Endothelial cell (in vitro differentiated cells): Measurements from ENCODE around the gene CACNA2D4. TPM values are rescaled to one million over a fixed set of nuclear protein-coding genes. Genes with fewer than 3 reads are reported as not detected.
A peak's percentile ranks its signal among the peaks of the same experiment; 100 is the strongest.

ENCODE experiments used
- DNase-seq: peaks from one replicate; pipeline ENCODE4 v3.0.0; 2021; ENCODE audit warnings: low spot score
- H3K27ac Mint-ChIP-seq: one replicate; pipeline ENCODE4 v1.8.0; 2021; ENCODE audit warnings: mixed read lengths, inconsistent platforms; ENCODE audit not compliant: unreplicated experiment
- H3K27me3 Mint-ChIP-seq: one replicate; pipeline ENCODE4 v1.8.0; 2021; ENCODE audit warnings: mild to moderate bottlenecking, moderate library complexity, mixed read lengths, inconsistent platforms; ENCODE audit not compliant: unreplicated experiment
- H3K36me3 Mint-ChIP-seq: one replicate; pipeline ENCODE4 v1.8.0; 2021; ENCODE audit warnings: mild to moderate bottlenecking, low read depth, mixed read lengths, inconsistent platforms; ENCODE audit not compliant: unreplicated experiment
- H3K4me1 Mint-ChIP-seq: one replicate; pipeline ENCODE4 v1.8.0; 2021; ENCODE audit warnings: mild to moderate bottlenecking, mixed read lengths, inconsistent platforms; ENCODE audit not compliant: unreplicated experiment
- H3K4me3 Mint-ChIP-seq: one replicate; pipeline ENCODE4 v1.8.0; 2021; ENCODE audit warnings: mild to moderate bottlenecking, mixed read lengths, inconsistent platforms; ENCODE audit not compliant: unreplicated experiment
- H3K9me3 Mint-ChIP-seq: one replicate; pipeline ENCODE4 v1.8.0; 2021; ENCODE audit warnings: mixed read lengths, inconsistent platforms; ENCODE audit not compliant: unreplicated experiment
- CTCF ChIP-seq: fragments of 200-600 bp; sonication (generic); IDR thresholded peaks from one replicate; pipeline ENCODE4 v1.5.0; 2021; ENCODE audit warnings: antibody characterized with exemption; ENCODE audit not compliant: unreplicated experiment
- total RNA-seq: library from RNA; stranded (reverse); fragmentation: NEBNext Ultra II Directional; extraction: Animal tissue kit (Norgen Biotek cat#: 25700); gene quantifications from one replicate; pipeline ENCODE4 v1.2.1, GENCODE V29; 2021; ENCODE audit not compliant: unreplicated experiment

CACNA2D4 gene
- total RNA-seq, 1 donor from 2014 or later: 0.28 TPM

- TF ChIP-seq CTCF: no peak
- Mint-ChIP-seq H3K4me1 (peaks cover 40% of the 10 kb centered on the region), H3K27me3 (peaks cover 7% of the 10 kb centered on the region), H3K36me3 (peaks cover 8% of the 10 kb centered on the region), H3K27ac (no peak overlapping the region), H3K9me3 (no peaks in the 10 kb centered on the region), H3K4me3 (no peak overlapping the region)
- peak; percentile 50 for DNase-seq
Measured at GRCh38 chr12:1920971-1921370, 2.5 kb upstream of the CACNA2D4 start.

GRCh38 chr12:1920436-1920835 is 2.0 kb upstream of the CACNA2D4 start:
- peaks cover 8% of the 10 kb centered on the region for H3K36me3 Mint-ChIP-seq
- peaks cover 40% of the 10 kb centered on the region for H3K4me1 Mint-ChIP-seq
- no peak overlapping the region for H3K27ac Mint-ChIP-seq
- DNase-seq: no peak
- no peak overlapping the region for H3K4me3 Mint-ChIP-seq
- H3K27me3 Mint-ChIP-seq: peaks cover 9% of the 10 kb centered on the region
- no peak for TF ChIP-seq CTCF
- no peaks in the 10 kb centered on the region for H3K9me3 Mint-ChIP-seq

GRCh38 chr12:1919763-1920162 is 1.3 kb upstream of the CACNA2D4 start:
- H3K9me3 Mint-ChIP-seq: no peaks in the 10 kb centered on the region
- H3K4me1 Mint-ChIP-seq: peaks cover 35% of the 10 kb centered on the region
- peaks cover 9% of the 10 kb centered on the region for H3K27me3 Mint-ChIP-seq
- DNase-seq: no peak
- peaks cover 8% of the 10 kb centered on the region for H3K36me3 Mint-ChIP-seq
- no peak for TF ChIP-seq CTCF
- no peak overlapping the region for H3K4me3 Mint-ChIP-seq
- H3K27ac Mint-ChIP-seq: no peak overlapping the region

GRCh38 chr12:1919284-1919683 is 832 bp upstream of the CACNA2D4 start:
- H3K4me1 Mint-ChIP-seq: peaks cover 30% of the 10 kb centered on the region
- H3K9me3 Mint-ChIP-seq: no peaks in the 10 kb centered on the region
- peaks cover 8% of the 10 kb centered on the region for H3K36me3 Mint-ChIP-seq
- peaks cover 10% of the 10 kb centered on the region for H3K27me3 Mint-ChIP-seq
- H3K27ac Mint-ChIP-seq: no peak overlapping the region
- DNase-seq: no peak
- no peak overlapping the region for H3K4me3 Mint-ChIP-seq
- TF ChIP-seq CTCF: no peak

- Mint-ChIP-seq H3K27ac (no peak overlapping the region), H3K9me3 (no peaks in the 10 kb centered on the region), H3K36me3 (peaks cover 8% of the 10 kb centered on the region), H3K27me3 (peaks cover 10% of the 10 kb centered on the region), H3K4me1 (peaks cover 28% of the 10 kb centered on the region), H3K4me3 (no peak overlapping the region)
- TF ChIP-seq CTCF: no peak
- DNase-seq: no peak
Measured at GRCh38 chr12:1918884-1919236, 408 bp upstream of the CACNA2D4 start.
